HEK293 (cell line): ENCODE data around the gene GPATCH2.

Experiments used
- BCL11A ChIP-seq: fragments of 450-650 bp; formaldehyde crosslinking; IDR thresholded peaks from 2 replicates; pipeline ENCODE4 v1.5.1; 2016; ENCODE audit warnings: low read depth, missing biosample characterization, missing genetic modification characterization
- BCL11B ChIP-seq: fragments of 450-650 bp; formaldehyde crosslinking; IDR thresholded peaks from 2 replicates; pipeline ENCODE4 v1.5.1; 2016; ENCODE audit warnings: low read depth, missing biosample characterization, missing genetic modification characterization
- EGR2 ChIP-seq: fragments of 450-650 bp; formaldehyde crosslinking; IDR thresholded peaks from 2 replicates; pipeline ENCODE4 v1.5.1; 2016; ENCODE audit warnings: low read depth, missing biosample characterization, missing genetic modification characterization
- FEZF1 ChIP-seq: fragments of 450-650 bp; formaldehyde crosslinking; IDR thresholded peaks from 2 replicates; pipeline ENCODE4 v1.5.1; 2016; ENCODE audit warnings: missing biosample characterization, missing genetic modification characterization
- GFI1B ChIP-seq: fragments of 450-650 bp; formaldehyde crosslinking; IDR thresholded peaks from 2 replicates; pipeline ENCODE4 v1.5.1; 2016; ENCODE audit warnings: missing biosample characterization, missing genetic modification characterization
- GLI2 ChIP-seq: fragments of 450-650 bp; formaldehyde crosslinking; IDR thresholded peaks from 2 replicates; pipeline ENCODE4; 2017; ENCODE audit warnings: missing biosample characterization, missing genetic modification characterization, low read depth, borderline replicate concordance
- HOXA7 ChIP-seq: sonication (generic); formaldehyde crosslinking; IDR thresholded peaks from 2 replicates; pipeline ENCODE4 v1.8.1; 2022; ENCODE audit warnings: missing genetic modification reagents, borderline replicate concordance
- PRDM1 ChIP-seq: fragments of 450-650 bp; formaldehyde crosslinking; IDR thresholded peaks from 2 replicates; pipeline ENCODE4; 2016; ENCODE audit warnings: missing biosample characterization, missing genetic modification characterization
- PRDM10 ChIP-seq: fragments of 450-650 bp; formaldehyde crosslinking; IDR thresholded peaks from 2 replicates; pipeline ENCODE4 v1.5.1; 2016; ENCODE audit warnings: missing biosample characterization, missing genetic modification characterization
- SCRT2 ChIP-seq: fragments of 450-650 bp; formaldehyde crosslinking; IDR thresholded peaks from 2 replicates; pipeline ENCODE4 v1.5.1; 2016; ENCODE audit warnings: missing biosample characterization, missing genetic modification characterization
- SETDB1 ChIP-seq: IDR thresholded peaks from one replicate; pipeline ENCODE4 v1.6.1; 2017; ENCODE audit warnings: mild to moderate bottlenecking, low read length, moderate library complexity, mixed read lengths; ENCODE audit not compliant: insufficient read length
- ZBTB17 ChIP-seq: fragments of 450-650 bp; formaldehyde crosslinking; IDR thresholded peaks from 2 replicates; pipeline ENCODE4 v1.5.1; 2016; ENCODE audit warnings: missing biosample characterization, missing genetic modification characterization
- ZBTB44 ChIP-seq: fragments of 450-650 bp; IDR thresholded peaks from 2 replicates; pipeline ENCODE4 v1.5.1; 2018; ENCODE audit warnings: missing biosample characterization, mild to moderate bottlenecking, missing genetic modification characterization
- ZBTB7A ChIP-seq: fragments of 450-650 bp; formaldehyde crosslinking; IDR thresholded peaks from 2 replicates; pipeline ENCODE4 v1.5.1; 2016; ENCODE audit warnings: low read depth, missing biosample characterization, missing genetic modification characterization
- ZEB2 ChIP-seq: fragments of 450-650 bp; formaldehyde crosslinking; IDR thresholded peaks from 2 replicates; pipeline ENCODE4 v1.5.1; 2016; ENCODE audit warnings: missing biosample characterization, missing genetic modification characterization
- ZFHX2 ChIP-seq: fragments of 450-650 bp; formaldehyde crosslinking; conservative IDR thresholded peaks from 2 replicates; pipeline ENCODE4 v1.5.1; 2016; ENCODE audit warnings: missing biosample characterization, missing genetic modification characterization
- ZFP41 ChIP-seq: fragments of 450-650 bp; formaldehyde crosslinking; IDR thresholded peaks from 2 replicates; pipeline ENCODE4 v1.5.1; 2016; ENCODE audit warnings: missing biosample characterization, missing genetic modification characterization, borderline replicate concordance
- ZIC2 ChIP-seq: fragments of 450-650 bp; formaldehyde crosslinking; IDR thresholded peaks from 2 replicates; pipeline ENCODE4 v1.5.1; 2016; ENCODE audit warnings: missing biosample characterization, missing genetic modification characterization
- ZNF114 ChIP-seq: fragments of 450-650 bp; formaldehyde crosslinking; IDR thresholded peaks from 2 replicates; pipeline ENCODE4 v1.5.0; 2017; ENCODE audit warnings: missing biosample characterization, missing genetic modification characterization
- ZNF223 ChIP-seq: fragments of 450-650 bp; formaldehyde crosslinking; IDR thresholded peaks from 2 replicates; pipeline ENCODE4 v1.5.1; 2016; ENCODE audit warnings: missing biosample characterization, missing genetic modification characterization
- ZNF26 ChIP-seq: fragments of 450-650 bp; formaldehyde crosslinking; IDR thresholded peaks from 2 replicates; pipeline ENCODE4 v1.5.1; 2016; ENCODE audit warnings: missing biosample characterization, missing genetic modification characterization
- ZNF354C ChIP-seq: fragments of 450-650 bp; formaldehyde crosslinking; IDR thresholded peaks from 2 replicates; pipeline ENCODE4 v1.5.1; 2016; ENCODE audit warnings: missing biosample characterization, missing genetic modification characterization, low read depth, borderline replicate concordance
- ZNF366 ChIP-seq: fragments of 450-650 bp; formaldehyde crosslinking; conservative IDR thresholded peaks from 2 replicates; pipeline ENCODE4 v1.5.1; 2016; ENCODE audit warnings: missing biosample characterization, missing genetic modification characterization
- ZNF580 ChIP-seq: fragments of 450-650 bp; formaldehyde crosslinking; IDR thresholded peaks from 2 replicates; pipeline ENCODE4 v1.5.1; 2016; ENCODE audit warnings: missing biosample characterization, missing genetic modification characterization
- ZNF610 ChIP-seq: fragments of 450-650 bp; formaldehyde crosslinking; IDR thresholded peaks from 2 replicates; pipeline ENCODE4 v1.5.1; 2016; ENCODE audit warnings: missing biosample characterization, missing genetic modification characterization, borderline replicate concordance
- ZNF660 ChIP-seq: fragments of 450-650 bp; IDR thresholded peaks from 2 replicates; pipeline ENCODE4 v1.5.1; 2018; ENCODE audit warnings: missing biosample characterization, mild to moderate bottlenecking, missing genetic modification characterization
- ZNF670 ChIP-seq: fragments of 450-650 bp; formaldehyde crosslinking; IDR thresholded peaks from 2 replicates; pipeline ENCODE4 v1.5.1; 2016; ENCODE audit warnings: missing biosample characterization, missing genetic modification characterization, low read depth
- ZNF707 ChIP-seq: fragments of 450-650 bp; formaldehyde crosslinking; IDR thresholded peaks from 2 replicates; pipeline ENCODE4 v1.5.1; 2016; ENCODE audit warnings: missing biosample characterization, missing genetic modification characterization
- ZNF776 ChIP-seq: fragments of 450-650 bp; formaldehyde crosslinking; IDR thresholded peaks from 2 replicates; pipeline ENCODE4 v1.5.0; 2017; ENCODE audit warnings: missing biosample characterization, missing genetic modification characterization, borderline replicate concordance
- ZNF792 ChIP-seq: fragments of 450-650 bp; formaldehyde crosslinking; IDR thresholded peaks from 2 replicates; pipeline ENCODE4 v1.5.1; 2016; ENCODE audit warnings: missing biosample characterization, missing genetic modification characterization
- ZNF837 ChIP-seq: fragments of 450-650 bp; formaldehyde crosslinking; IDR thresholded peaks from 2 replicates; pipeline ENCODE4 v1.5.1; 2016; ENCODE audit warnings: missing biosample characterization, missing genetic modification characterization
- ZSCAN18 ChIP-seq: fragments of 450-650 bp; formaldehyde crosslinking; IDR thresholded peaks from 2 replicates; pipeline ENCODE4 v1.5.1; 2016; ENCODE audit warnings: missing biosample characterization, missing genetic modification characterization
- ZSCAN23 ChIP-seq: fragments of 450-650 bp; formaldehyde crosslinking; IDR thresholded peaks from 2 replicates; pipeline ENCODE4 v1.5.1; 2016; ENCODE audit warnings: missing biosample characterization, missing genetic modification characterization

GPATCH2 gene

GRCh38 chr1:217630711-217631591, at the start of gene GPATCH2, which contains the start of gene SPATA17 (continued):
- TF ChIP-seq ZNF660 (tag by site-specific recombination) (0 out of 2 replicates have a peak, but pooled peaks have one; percentile 64), ZNF792 (tag by site-specific recombination) (no peak), ZNF580 (tag by site-specific recombination) (peak; percentile 98), GLI2 (tag by site-specific recombination) (no peak), ZNF837 (tag by site-specific recombination) (no peak), HOXA7 (CRISPR knock-in tag) (no peak), ZNF776 (tag by site-specific recombination) (no peak), BCL11A (no peak), ZNF366 (no peak), BCL11B (no peak), ZIC2 (tag by site-specific recombination) (no peak), ZNF354C (tag by site-specific recombination) (no peak), FEZF1 (tag by site-specific recombination) (no peak), ZNF610 (tag by site-specific recombination) (peak; percentile 62; the same call in 1 of the 2 replicates), ZNF670 (tag by site-specific recombination) (no peak), ZFHX2 (tag by site-specific recombination) (no peak), ZFP41 (no peak), EGR2 (tag by site-specific recombination) (no peak), ZSCAN23 (tag by site-specific recombination) (no peak), ZSCAN18 (tag by site-specific recombination) (no peak), GFI1B (no peak), ZNF114 (tag by site-specific recombination) (no peak), ZNF707 (tag by site-specific recombination) (no peak), PRDM1 (no peak), SETDB1 (no peak), ZBTB17 (tag by site-specific recombination) (peak; percentile 89), ZEB2 (tag by site-specific recombination) (no peak), ZBTB44 (tag by site-specific recombination) (no peak), ZNF26 (tag by site-specific recombination) (no peak), PRDM10 (tag by site-specific recombination) (peak; percentile 100), ZNF223 (tag by site-specific recombination) (no peak), ZBTB7A (tag by site-specific recombination) (no peak), SCRT2 (tag by site-specific recombination) (0 out of 2 replicates have a peak, but pooled peaks have one; percentile 8)
